ENCODE data around the gene NLRP3.
"Not testable (repeated sequence)": the region's sequence is repeated elsewhere in the genome, so short reads cannot be mapped to it uniquely, and the experiment has no call there.

Gene NLRP3

DNA sequence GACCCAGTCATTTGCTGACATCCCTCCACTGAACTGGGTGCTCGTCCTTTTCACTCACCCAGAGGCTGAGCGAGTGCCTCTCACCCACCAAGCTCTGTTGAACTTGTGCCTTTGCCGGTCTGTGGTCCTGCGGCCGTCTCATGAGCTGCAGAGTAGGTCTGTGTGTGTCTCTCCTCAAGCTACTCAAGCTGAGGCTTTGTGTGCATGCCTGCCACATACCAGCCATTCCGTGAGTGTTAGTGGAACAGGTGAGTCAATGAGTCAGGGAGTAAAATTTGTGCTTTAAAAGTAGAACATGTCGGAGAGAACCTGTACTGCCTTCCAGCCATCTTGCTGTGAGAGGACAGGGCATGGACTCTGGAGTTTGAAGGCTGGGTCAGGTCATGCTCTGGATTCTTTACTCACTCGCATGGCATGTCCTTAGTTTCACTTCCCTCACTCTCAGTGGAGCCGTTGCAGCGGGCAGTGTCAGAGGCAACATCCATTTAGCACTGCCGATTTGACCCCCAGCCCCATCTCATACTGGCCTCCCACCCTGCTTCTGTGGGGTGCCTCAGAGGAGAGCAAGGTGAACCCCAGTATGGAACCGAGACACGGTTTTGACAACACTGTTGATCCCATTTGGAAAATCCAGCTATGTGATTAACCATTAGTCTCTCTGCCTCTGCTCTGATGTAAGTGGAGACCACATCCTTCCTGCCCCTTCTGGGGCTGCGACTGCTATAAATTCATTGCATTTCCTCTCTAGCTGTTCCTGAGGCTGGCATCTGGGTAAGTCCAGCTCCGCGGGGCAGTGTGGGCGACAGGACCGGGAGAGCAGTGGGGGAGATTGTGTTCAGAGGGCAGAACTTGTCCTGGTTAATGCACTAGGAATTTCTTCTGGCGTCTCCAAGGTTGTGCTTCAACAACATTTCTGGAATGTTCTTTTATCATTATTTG, at the start of gene NLRP3:
TSS of gene NLRP3 (plus strand) at position 751 of the 939 bp plus-strand sequence. CDS start 2,628 bp downstream, outside the sequence.
- peak; percentile 51 for DNase-seq

DNA sequence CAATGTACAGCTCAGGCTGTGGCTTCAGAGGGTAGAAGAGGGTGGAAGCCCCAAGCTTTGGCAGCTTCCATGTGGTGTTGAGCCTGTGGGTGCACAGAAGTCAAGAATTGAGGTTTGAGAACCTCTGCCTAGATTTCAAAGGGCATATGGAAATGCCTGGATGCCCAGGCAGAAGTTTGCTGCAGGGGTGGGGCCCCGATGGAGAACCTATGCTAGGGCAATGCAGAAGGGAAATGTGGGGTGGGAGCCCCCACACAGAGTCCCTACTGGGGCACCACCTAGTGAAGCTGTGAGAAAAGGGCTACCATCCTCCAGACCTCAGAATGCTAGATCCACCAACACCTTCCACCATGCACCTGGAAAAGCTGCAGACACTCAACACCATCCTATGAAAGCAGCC, 49.6 kb upstream of the NLRP3 start:
- DNase-seq, result not testable (repeated sequence)

DNA sequence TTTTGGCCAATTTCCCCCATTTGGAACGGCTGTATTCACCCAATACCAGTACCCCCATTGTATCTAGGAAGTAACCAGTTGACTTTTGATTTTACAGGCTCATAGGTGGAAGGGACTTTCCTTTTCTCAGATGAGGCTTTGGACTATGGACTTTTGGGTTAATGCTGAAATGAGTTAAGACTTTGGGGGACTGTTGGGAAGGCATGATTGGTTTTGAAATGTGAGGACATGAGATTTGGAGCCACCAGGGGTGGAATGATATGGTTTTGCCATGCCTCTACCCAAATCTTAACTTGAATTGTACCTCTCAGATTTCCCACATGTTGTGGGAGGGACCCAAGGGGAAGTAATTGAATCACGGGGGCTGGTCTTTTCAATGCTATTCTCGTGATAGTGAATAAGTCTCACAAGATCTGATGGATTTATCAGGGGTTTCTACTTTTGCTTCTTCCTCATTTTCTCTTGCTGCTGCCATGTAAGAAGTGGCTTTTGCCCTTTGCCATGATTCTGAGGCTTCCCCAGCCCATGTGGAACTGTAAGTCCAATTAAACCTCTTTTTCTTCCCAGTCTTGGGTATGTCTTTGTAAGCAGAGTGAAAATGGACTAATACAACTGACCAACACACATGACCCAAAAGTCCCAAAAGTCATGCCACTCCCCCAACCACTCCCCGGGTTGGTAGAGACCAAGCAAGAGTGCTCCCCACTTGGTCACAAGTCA, 48.9 kb upstream of the NLRP3 start:
- DNase-seq, result no peak

DNA sequence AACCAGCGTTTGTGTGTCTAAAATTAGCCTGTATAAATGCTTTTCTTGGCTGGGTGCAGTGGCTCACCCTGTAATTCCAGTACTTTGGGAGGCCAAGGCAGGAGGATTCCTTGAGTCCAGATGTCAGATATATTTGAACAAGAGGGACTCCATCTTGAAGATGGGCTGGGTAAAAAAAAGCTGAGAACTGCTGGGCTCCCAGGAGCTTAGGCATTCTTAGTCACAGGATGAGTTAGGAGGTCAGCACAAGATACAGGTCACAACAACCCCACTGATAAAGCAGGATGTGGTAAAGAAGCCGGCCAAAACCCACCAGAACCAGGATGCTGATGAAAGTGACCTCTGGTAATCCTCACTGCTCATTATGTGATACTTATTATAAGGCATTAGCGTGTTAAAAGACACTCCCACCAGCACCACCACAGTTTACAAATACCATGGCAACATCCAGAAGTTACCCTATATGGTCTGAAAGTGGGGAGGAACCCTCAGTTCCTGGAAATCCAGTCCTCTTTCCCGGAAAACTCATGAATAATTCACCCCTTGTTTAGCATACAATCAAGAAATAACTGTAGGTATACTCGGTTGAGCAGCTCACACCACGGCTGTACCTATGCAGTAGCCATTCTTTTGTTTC, 48.1 kb upstream of the NLRP3 start:
- no peak for DNase-seq

DNA sequence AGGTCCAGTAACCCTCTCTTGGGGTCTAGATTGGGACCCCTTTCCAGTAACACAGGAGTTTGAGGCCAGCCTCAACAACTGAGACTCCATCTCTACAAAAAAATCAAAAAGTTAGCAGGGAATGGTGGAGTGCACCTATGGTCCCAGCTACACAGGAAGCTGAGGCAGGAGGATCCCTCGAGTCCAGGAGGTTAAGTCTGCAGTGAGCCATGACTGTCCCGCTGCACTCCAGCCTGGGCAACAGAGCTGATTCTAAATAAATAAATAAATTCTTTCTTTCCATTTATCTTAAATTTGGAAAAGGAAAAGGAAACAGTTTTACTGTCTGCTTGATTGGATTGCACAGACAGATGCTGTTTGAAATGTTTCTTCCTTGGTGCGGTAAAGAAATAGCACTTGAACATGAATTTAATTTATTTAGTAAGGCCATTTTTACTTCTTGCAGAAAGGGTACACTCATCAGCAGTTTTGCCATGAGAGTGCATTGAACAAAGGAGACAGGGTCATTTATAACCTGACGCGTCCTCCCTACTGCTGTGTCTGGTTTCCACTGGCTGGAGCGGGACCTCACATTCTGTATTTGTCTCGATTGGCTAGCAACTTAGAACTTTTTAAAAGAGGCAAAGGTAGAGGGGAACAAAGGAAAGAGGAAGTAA, 47.4 kb upstream of the NLRP3 start:
- no peak for DNase-seq

DNA sequence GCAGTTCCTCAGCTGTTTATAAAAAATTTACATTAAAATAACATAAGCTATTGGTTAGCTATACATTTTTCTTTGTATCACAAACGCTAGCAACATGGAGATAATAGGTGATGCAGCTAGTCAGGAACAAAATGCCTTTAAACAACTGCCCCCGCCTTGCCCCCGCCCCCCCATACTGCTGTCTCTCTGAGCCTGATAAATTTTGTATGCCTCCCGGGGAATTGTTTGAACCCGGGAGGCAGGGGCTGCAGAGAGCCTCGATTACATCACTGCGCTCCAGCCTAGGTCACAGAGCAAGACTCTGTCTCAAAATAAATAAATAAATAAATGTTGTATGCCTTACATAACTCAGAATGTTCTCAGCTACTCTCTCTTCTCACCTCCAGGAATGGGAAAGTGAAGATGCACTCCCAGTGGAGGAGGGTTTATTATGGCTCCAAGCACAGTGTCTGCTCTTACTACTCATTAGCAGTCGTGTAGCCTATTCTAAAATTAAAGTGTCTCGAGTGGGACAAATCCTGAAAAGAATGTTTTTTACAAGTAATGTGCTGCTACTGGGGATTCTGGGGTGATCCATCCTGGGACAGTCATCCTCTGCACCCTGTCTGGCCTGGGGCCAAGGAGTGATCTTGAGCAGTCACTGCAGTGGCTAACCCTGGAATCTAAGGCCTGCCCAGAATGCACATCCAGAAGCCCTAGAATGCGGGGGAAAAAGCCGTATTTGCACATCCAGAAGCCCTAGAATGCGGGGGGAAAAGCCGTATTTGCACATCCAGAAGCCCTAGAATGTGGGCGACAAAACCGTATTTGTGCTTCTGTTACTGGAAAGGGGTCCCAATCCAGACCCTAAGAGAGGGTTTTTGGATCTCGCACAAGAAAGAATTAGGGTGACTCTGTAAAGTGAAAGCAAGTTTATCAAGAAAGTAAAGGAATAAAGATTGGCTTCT, 44.9 kb upstream of the NLRP3 start:
- DNase-seq, result no peak

GRCh38 chr1:247371801-247372259, 44.1 kb upstream of the NLRP3 start:
- DNase-seq, result no peak

- peak; percentile 9 for DNase-seq
Measured at GRCh38 chr1:247373721-247374141, 42.2 kb upstream of the NLRP3 start.

DNA sequence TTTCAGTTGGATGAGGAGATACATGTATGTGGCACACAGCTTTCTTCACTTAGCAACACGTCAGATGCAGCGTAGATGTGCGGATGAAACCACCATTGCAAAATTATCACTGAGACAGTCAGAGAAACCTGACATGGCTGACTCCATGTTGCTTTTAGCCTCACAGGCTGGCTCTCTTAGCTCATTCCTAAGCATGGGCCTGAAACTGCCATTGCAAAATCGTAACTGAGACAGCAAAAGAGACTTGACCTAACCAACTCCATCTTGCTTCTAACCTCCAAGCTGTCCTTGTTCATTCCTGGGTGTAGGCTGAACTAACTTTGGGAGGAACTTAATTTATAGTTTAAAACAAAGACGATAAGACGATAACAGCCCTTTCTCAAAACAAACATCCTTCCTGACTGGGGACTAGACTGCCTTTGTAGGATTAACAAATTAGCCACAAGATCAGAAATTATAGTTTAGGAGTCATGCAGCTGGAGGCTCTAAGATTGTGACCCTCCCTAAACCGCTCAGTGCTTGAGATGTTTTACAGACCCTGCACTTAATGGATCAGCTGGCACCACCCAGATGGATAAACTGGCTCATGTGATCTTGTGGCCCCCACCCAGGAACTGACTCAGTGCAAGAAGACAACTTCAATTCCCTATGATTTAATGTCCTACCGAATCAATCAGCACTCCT, 41.2 kb upstream of the NLRP3 start:
- not testable (repeated sequence) for DNase-seq

GRCh38 chr1:247375747-247376146, 40.2 kb upstream of the NLRP3 start:
- no peak for DNase-seq

DNA sequence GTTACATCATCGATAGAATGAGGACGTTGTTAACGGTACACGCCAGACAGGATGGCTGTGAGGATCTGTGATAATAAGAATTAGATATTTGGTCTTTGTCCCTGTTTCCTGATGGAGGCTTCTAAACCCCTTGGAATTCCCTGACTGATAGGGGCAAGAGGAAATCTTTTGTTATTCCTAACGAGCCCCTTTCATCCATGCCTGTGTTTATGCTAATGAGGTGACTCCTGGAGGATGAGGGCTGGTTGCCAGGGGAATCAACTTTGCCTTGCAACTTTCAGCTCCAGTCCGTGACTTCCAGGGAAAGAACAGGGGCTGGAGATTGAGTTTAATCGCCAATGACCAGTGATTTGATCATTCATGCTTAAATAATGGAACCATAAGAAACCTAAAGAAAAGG, 39.3 kb upstream of the NLRP3 start:
- DNase-seq, result no peak

- not testable (repeated sequence) for DNase-seq
Measured at GRCh38 chr1:247377656-247378055, 38.3 kb upstream of the NLRP3 start.

DNA sequence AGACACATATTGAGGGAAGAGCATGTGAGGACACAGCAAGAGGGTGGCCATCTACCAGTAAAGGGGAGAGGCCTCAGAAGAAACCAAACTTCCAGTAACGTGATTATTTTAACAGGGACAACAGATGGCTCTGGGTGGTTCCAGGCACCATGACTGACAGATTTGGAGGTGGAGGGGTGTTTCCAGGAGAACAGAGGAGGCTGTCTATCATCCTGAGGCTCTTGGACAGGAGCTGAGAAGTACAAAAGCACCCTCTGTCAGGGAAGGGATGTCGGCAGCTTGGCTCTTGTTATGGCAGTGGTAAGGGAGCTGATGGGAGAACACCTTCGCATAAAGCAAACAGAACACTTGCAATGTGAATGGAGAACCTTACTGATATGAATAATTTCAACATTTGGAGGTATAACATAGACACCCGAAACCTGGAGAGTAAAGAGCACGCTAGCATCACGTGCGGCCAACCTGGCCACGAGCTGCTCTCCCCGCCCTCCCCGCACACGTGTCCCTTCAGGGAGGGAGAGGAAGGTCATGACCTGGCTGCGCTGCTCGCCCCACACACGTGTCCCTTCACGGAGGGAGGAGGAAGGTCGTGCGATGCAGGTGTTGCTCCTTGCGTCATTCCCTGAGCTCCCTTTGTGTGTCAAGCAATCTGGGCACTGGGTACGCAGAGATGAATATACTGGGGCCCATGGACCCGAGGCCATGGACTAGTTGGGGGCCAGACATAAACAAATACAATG, 37.5 kb upstream of the NLRP3 start:
- DNase-seq, result no peak

DNA sequence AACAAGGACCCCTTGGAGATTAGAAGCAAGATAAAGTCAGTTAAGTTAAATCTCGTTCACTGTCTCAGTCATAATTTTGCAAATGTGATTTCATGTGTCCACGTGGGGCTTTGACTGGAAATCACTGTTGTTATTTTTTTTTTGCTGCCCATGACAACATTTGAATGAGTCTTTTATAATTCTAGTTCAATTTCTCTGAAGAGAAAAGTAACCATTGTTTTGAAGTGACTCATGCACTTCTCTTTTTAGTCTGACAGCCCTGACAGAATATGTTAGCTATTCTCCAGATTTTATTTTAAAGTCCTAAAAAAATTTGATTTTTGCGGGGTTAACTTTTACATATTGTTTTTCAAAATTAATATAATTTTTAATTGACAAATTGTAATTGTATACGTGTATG, 30.7 kb upstream of the NLRP3 start:
- DNase-seq, result no peak

- DNase-seq, result no peak
Measured at GRCh38 chr1:247386217-247386616, 29.8 kb upstream of the NLRP3 start.

DNA sequence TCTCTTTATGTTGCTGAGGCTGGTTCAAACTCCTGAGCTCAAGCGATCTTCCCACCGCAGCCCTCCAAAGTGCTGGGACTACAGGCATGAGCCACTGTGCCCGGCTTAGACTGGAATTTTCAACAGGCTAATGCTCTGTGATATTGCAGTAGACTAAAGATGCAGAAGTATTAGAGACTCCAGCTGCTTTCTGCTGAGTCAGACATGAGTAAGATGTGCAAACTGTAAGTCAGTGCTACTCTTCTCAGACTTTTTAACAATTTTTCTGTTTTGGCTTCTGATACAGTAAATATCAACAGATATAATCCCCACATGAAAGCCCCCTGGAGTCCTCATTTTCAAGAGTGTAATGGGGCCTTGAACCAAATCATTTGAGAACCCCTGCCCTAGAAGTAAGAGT, 29.3 kb upstream of the NLRP3 start:
- DNase-seq, result peak; percentile 20

DNA sequence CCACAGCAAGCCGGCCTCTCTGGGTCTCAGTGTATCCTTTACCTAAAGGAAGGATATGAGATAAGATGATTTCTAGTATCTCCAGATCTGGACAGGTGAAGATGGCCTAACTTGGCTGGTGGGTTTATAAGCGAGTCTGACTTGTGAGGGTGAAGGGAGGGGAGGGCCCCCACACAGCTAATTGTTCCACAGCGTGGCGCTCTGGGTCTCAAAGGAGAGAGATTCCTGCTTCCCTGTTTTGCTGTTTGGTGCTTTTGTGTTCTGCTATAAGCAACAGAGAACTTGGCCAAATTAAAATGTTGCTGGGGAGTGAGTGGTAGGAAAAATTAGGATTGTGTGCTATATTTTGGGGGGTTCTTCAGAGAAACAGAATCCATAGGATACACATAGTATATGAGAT, 28.9 kb upstream of the NLRP3 start:
- DNase-seq, result no peak

GRCh38 chr1:247387565-247387964, 28.4 kb upstream of the NLRP3 start:
- no peak for DNase-seq

GRCh38 chr1:247390116-247390791, 25.7 kb upstream of the NLRP3 start:
- DNase-seq, result peak; percentile 84

DNA sequence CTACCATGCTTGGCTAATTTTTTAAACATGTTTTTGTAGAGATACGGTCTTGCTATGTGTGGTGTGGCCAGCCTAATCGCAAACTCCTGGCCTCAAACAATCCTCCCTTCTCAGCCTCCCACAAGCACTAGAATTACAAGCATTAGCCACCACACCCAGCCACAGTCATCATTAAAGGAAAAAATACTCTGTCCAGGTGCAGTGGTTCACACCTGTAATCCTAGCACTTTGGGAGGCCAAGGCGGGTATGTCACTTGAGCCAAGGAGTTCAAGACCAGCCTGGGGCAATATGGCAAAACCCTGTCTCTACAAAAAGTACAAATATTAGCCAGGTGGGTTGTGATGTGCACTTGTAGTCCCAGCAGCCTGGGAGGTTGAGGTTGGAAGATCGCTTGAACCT, 25.0 kb upstream of the NLRP3 start:
- DNase-seq, result no peak
